HG03571 (cell line): ENCODE data around the gene OTOG.

ENCODE experiments used
- ATAC-seq: cut with Tn5 transposase; IDR thresholded peaks from one replicate; pipeline ENCODE4 v1.9.1; 2021; ENCODE audit not compliant: unreplicated experiment

Gene OTOG

DNA sequence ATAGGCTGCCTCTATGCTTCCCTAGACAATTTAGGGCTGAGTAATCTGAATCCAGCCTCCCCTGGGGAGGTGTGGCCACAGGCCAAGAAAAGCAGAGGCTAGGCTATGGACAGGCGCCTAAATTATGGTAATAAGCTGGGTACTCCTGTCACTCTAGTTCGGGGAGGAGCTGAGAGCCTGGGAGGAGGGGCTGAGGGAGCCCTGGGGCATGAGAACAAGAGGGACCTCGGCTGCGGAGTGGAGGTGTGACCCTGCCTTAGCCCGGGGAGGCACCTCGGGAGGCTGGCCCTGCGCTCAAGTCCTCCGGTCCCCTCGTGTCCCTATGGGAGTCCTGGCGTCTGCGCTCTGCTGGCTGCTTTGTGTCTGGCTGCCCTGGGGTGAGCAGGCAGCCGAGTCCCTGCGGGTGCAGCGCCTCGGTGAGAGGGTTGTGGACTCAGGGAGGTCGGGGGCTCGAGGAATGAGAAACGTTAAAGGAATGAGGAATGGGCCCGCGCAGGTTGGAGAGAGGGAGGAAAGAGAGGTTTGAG, at the start of gene OTOG:
Gene OTOG (plus strand): TSS at position 209 of the 527 bp plus-strand sequence. CDS start 114 bp downstream, at position 323.
- ATAC-seq = no peak

- no peak for ATAC-seq
Observed at GRCh38 chr11:17498058-17498457, 49.0 kb upstream of the OTOG start.

DNA sequence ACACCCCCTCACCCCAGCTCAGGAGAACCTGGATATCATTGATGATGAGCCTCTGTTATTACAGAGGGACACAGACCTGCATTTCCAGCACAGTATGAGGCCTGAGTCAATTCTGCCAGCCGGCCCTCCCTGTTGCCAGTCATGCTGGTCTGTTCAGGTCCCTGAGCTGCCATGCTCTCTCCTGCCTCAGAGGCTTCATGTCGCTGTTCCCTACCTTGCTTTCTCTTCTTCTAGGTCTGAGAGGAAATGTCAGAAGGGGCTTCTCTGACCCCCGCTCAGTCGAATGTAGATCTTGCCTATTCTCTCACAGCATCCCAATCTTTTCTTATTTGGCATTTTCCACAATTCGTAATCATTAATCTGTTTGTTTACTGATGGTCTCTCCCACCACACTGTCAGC, 48.6 kb upstream of the OTOG start:
- no peak for ATAC-seq

DNA sequence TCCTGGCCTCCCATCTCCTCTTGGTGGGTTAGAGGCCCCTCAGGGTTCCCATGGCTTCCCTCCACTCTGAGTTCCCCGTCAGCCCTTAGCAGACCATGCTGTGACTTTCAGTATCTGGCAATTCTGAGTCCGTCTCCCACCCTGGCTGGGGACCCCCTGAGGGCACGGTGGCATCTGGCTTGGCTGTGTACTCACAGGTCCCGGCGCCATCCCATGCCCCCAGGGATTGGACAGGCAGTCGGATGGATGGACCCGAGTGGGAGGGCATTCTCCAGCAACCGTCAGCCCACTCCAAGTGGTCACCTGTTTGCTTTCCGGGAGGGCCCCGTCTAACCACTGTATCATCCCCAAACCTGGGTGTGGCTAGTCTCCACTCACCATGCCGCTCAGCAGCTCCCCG, 46.4 kb upstream of the OTOG start:
- ATAC-seq = no peak

- no peak for ATAC-seq
Observed at GRCh38 chr11:17502630-17503029, 44.4 kb upstream of the OTOG start.

GRCh38 chr11:17504330-17505107, 42.5 kb upstream of the OTOG start:
- ATAC-seq = no peak

DNA sequence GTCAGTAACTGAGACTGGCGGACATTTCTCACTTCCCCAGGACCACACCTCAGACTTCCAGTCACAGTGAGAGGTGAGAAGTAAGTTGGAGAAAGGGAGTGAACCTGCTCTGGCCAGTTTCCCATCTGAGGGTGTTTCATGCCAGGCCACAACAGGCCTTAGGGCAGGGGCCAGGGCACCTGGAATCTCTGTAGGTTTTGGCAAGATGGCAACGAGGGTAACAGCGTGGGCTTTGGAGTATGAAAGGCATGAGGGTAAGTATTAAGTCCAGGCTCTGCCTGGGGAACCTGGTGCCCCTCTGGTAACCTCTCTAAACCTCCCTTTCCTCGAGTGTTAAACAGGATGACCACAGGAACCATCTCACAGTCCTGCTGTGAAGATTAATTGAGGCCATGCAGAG, 41.9 kb upstream of the OTOG start:
- ATAC-seq = no peak

DNA sequence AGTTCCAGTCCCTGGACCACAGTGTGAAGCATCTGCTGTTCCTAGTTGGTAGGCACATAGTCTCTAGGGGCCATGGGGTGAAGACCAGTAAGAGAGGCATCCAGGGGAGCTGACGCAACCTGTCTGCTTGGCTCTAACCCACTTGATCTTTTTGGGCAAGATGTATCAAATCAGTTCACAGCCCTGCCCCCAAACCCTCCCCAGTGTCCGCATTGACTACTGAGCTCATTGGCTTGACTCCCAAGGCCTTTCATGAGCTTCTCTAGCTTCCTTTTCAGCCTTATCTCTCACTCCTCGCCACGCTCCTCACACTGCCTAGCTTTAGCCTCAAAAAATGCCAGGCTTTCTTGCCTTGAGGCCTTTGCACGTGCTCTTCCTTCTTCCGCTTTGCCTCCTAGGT, 40.7 kb upstream of the OTOG start:
- ATAC-seq = no peak

GRCh38 chr11:17506942-17507341, 40.1 kb upstream of the OTOG start:
- ATAC-seq = no peak

DNA sequence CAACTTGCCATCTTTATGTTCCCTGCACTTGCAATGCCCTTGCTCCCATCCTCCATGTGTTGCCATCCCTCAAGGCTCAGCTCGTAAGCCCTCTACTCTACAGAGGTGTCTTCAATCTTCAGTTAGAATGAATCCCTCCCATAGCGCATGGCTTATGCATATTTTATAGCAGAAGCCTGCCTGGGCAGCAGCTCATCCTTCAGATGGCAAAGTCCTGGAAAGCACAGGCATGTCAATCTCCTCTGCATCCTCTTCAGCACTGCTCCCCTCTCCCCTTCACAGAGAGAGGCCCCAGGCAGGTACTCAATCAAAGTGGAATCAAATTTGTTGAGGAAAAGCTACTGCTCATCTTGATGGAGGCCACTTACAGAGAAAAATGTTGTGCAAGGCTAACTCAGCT, 39.3 kb upstream of the OTOG start:
- no peak for ATAC-seq

GRCh38 chr11:17508306-17508705, 38.8 kb upstream of the OTOG start:
- ATAC-seq = no peak

GRCh38 chr11:17508791-17509190, 38.3 kb upstream of the OTOG start:
- no peak for ATAC-seq

DNA sequence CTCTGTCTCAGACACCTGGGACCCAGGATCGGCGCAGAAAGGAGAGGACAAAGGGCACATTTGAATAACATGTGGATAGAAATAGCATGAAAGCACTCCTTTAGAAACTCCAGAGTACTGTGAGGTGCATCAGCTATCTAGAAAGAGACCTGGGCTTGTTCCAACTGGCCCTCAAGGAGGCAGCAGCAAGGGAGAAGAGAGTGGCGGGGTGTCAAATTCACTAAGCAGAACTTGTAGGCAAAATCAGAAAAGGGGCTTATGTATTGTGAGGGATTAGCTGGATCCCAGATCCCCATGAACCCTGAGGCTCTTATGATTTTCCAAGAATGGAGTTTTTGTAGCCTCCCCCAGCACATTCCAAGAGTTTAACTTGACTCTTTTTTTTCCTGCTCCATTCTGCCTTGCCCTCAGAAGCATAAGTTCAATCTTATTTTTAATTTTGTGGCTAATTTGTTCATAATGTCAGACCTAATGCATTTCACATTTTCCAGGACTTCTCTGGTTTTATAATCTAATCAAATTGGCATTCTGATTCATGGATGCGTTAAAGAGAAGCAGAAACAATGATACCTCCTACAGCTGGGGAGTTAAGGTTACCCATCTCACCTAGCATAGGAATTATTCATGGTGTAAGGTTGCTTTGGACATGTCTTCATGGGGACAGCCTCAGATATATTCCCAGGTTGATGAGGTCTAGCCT, 36.4 kb upstream of the OTOG start:
- no peak for ATAC-seq

- ATAC-seq = no peak
Observed at GRCh38 chr11:17511571-17511970, 35.5 kb upstream of the OTOG start.

DNA sequence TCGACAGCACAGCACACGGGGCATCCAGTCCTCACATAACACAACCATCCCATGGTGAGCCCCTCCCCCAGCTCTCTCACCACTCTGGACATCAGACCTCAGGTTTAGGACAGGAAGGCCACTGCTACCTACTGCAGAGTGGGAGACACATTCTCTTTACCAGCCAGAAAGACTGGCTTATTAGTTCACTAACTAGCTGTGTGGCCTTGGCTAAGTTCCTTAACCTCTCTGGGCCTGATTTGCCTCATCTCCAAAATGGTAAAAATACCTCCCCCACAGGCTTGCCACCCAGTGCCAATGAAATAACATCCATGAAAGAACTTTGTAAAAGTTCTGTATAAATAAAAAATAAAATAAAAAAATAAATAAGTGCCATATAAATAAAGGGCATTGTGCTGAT, 35.0 kb upstream of the OTOG start:
- ATAC-seq = no peak

DNA sequence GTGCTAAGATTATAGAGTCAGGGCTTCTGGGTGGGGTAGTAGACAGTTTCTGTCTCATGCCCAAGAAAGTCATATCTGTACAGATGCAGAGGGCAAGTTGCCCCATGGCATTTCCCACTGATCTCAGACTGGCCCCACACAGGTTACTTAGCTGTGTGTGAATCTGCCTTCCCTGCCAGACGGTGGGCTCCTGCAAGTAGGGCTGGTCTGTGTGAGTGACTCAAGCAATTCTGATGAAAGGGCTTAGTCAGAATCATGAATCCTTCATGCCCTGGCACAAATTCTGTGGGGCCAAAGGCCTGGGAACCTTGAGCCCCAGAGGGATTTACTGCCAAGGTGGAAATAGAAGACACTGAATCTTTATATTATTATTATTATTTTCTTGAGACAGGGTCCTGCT, 33.2 kb upstream of the OTOG start:
- no peak for ATAC-seq

- no peak for ATAC-seq
Observed at GRCh38 chr11:17514476-17514875, 32.6 kb upstream of the OTOG start.

DNA sequence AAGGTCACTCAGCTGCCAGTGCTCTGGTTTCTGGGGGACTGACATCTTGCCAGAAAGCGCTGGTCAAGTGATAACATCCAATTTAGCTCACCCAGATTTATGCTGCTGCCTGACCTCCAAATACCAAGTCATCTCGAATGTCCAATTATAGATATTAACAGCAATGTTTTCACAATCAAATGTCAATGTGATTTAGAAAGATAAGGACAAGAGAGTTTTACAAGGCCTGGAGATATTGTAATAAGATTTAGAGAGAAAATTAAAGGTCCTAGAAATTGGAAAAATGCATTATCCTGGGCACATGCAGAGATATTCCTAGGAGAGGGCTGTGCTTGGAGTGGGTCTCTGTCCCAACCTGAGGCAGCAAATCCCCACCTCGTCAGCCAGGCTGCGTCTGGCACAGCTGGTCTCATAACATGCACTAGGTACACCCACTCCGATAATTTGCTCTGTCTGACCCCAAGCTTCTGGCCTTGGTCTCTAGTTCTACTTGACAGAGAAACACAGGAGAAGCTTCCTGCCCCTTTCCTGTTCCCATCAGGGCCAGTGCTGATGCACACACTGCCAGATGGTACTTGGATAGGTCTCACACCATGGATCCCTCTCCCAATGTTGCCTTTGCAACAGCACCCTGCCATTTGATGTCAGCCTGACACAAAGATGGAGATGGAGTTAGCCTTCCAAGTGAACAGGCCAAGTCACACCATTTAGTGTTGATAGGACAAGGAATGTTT, 31.4 kb upstream of the OTOG start:
- ATAC-seq = no peak

GRCh38 chr11:17516551-17517150, 30.4 kb upstream of the OTOG start:
- no peak for ATAC-seq

DNA sequence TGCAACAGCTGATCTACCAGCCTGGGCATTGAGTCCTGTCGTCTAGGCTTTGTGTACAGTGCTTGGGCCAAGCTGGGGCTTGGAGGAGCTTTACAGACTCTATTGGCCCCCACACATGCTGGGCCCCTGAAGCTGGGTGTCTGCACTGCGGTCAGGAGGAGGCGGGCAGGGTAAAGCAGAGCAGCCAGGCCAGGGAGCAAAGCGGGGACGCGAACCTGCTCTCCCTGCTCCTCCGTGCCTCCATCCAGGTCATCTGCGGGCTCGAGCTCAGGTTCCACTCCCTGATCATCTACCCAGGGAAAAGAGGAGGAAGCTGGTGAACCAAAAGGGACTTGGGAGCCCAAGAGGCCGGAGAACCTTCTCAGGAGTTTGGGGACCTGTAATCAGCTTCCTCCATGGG, 29.9 kb upstream of the OTOG start:
- no peak for ATAC-seq

DNA sequence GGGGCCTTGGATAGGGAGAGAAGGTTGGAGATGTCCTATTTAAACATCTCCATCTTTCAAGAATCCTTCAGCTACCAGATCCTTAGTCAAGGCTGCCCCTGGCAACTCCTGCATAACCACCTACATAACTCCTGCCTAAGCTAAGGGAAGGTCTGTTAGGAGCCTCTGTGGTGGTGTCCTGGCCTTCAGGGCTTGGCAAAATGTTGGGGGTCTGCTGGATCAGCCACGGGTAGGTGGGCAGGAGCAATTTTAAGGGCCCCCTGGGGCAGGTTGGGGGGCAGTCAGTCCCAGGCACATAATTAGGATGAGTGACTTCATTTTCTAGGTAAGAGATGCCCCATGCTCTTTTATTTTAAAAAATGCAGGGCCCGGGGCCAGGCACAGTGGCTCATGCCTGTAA, 28.7 kb upstream of the OTOG start:
- ATAC-seq = no peak
